ENCODE results near the gene SYK.

DNA sequence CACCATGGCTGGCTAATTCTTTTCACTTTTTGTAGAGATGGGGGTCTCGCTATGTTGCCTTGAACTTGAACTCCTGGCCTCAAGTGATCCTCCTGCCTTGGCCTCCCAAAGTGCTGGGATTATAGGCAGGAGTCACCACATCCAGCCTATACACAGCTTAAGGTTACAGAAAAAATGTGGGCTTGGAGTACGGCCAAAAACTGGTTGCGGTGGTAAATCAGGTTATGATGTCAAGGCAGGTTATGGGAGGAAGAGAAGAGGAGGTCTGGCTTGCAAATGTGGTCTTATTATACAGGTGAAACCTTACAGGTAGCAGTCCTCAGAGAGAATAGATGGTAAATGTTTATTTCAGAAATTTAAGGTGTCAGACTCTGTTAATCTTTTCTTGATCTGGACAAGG, 30.7 kb upstream of the SYK start:
- TF ChIP-seq, protein P1, sequence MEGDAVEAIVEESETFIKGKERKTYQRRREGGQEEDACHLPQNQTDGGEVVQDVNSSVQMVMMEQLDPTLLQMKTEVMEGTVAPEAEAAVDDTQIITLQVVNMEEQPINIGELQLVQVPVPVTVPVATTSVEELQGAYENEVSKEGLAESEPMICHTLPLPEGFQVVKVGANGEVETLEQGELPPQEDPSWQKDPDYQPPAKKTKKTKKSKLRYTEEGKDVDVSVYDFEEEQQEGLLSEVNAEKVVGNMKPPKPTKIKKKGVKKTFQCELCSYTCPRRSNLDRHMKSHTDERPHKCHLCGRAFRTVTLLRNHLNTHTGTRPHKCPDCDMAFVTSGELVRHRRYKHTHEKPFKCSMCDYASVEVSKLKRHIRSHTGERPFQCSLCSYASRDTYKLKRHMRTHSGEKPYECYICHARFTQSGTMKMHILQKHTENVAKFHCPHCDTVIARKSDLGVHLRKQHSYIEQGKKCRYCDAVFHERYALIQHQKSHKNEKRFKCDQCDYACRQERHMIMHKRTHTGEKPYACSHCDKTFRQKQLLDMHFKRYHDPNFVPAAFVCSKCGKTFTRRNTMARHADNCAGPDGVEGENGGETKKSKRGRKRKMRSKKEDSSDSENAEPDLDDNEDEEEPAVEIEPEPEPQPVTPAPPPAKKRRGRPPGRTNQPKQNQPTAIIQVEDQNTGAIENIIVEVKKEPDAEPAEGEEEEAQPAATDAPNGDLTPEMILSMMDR (IDR thresholded peaks at IDR 0.05; ENCODE audit: low read depth, low read length): no peak
- TF ChIP-seq, protein P2, sequence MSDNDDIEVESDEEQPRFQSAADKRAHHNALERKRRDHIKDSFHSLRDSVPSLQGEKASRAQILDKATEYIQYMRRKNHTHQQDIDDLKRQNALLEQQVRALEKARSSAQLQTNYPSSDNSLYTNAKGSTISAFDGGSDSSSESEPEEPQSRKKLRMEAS (IDR thresholded peaks at IDR 0.05; ENCODE audit: low read depth, low read length): no peak
- TF ChIP-seq POLR2A (IDR thresholded peaks at IDR 0.05; ENCODE audit: extremely low read depth, insufficient read length): no peak

All from NB4 (cell line).